RWPE2 (cell line): ENCODE data around the gene OR2L2.
"Not testable (repeated sequence)": the region's sequence is repeated elsewhere in the genome, so short reads cannot be mapped to it uniquely, and the experiment has no call there.

Experiments used
- ATAC-seq: fragments of 200-7000 bp; cut with Tn5 transposase; 3 replicates; pipeline ENCODE4 v1.9.1; 2021; ENCODE audit warnings: low read depth
- DNase-seq: peaks from one replicate; pipeline ENCODE4 v3.0.0-alpha.2; 2020; ENCODE audit warnings: low spot score
- H3K27ac ChIP-seq: fragments of 450-650 bp; 2 replicates; pipeline ENCODE4 v1.5.1; 2017; ENCODE audit warnings: mild to moderate bottlenecking; ENCODE audit not compliant: poor library complexity, severe bottlenecking
- H3K27me3 ChIP-seq: fragments of 250-450 bp; sonication (Bioruptor Pico); 2 replicates; pipeline ENCODE4 v1.5.1; 2021; ENCODE audit warnings: mild to moderate bottlenecking, moderate library complexity; ENCODE audit not compliant: insufficient read depth, poor library complexity, severe bottlenecking
- H3K36me3 ChIP-seq: fragments of 250-450 bp; sonication (Bioruptor Pico); 2 replicates; pipeline ENCODE4 v1.5.1; 2020; ENCODE audit warnings: low read depth, mild to moderate bottlenecking, moderate library complexity
- H3K4me1 ChIP-seq: fragments of 250-450 bp; sonication (Bioruptor Pico); 2 replicates; pipeline ENCODE4 v1.5.1; 2021; ENCODE audit warnings: mild to moderate bottlenecking, moderate library complexity; ENCODE audit not compliant: insufficient read depth, poor library complexity, severe bottlenecking
- H3K4me3 ChIP-seq: fragments of 250-450 bp; sonication (Bioruptor Pico); 2 replicates; pipeline ENCODE4 v1.5.1; 2021; ENCODE audit warnings: mild to moderate bottlenecking, moderate library complexity; ENCODE audit not compliant: severe bottlenecking
- H3K9me3 ChIP-seq: fragments of 250-450 bp; sonication (Bioruptor Pico); 2 replicates; pipeline ENCODE4 v1.5.1; 2021; ENCODE audit warnings: mild to moderate bottlenecking, moderate library complexity; ENCODE audit not compliant: severe bottlenecking
- TF ChIP-seq, protein P1 (sequence below): fragments of 450-650 bp; IDR thresholded peaks from one replicate; pipeline ENCODE4 v1.5.1; 2017; ENCODE audit warnings: mild to moderate bottlenecking, moderate library complexity; ENCODE audit not compliant: poor library complexity, severe bottlenecking

OR2L2 gene

DNA sequence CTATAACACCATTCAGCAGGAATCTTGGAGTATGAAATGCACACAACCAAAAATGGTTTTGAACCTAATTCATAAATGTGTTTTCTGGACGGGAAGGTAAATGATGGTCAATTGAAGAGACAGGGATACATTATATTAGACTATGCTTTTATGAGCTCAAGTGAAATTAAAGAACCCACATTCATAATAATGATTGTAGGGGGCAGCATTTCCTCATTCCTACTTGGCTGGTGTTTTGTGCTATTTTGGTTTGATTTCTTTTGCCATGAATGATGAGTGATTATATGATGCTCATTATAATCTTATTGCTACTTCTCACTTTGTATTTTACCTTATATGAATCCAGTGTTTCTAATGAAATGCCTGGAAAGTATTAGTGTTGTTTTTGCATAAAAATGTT, 17.1 kb downstream of the OR2L2 start:
- no peak overlapping the region for H3K27ac ChIP-seq
- no peaks in the 10 kb centered on the region for H3K4me1 ChIP-seq
- no peak for DNase-seq
- H3K9me3 ChIP-seq, result no peaks in the 10 kb centered on the region
- no peak for ATAC-seq
- no peaks in the 10 kb centered on the region for H3K27me3 ChIP-seq
- TF ChIP-seq, protein P1, sequence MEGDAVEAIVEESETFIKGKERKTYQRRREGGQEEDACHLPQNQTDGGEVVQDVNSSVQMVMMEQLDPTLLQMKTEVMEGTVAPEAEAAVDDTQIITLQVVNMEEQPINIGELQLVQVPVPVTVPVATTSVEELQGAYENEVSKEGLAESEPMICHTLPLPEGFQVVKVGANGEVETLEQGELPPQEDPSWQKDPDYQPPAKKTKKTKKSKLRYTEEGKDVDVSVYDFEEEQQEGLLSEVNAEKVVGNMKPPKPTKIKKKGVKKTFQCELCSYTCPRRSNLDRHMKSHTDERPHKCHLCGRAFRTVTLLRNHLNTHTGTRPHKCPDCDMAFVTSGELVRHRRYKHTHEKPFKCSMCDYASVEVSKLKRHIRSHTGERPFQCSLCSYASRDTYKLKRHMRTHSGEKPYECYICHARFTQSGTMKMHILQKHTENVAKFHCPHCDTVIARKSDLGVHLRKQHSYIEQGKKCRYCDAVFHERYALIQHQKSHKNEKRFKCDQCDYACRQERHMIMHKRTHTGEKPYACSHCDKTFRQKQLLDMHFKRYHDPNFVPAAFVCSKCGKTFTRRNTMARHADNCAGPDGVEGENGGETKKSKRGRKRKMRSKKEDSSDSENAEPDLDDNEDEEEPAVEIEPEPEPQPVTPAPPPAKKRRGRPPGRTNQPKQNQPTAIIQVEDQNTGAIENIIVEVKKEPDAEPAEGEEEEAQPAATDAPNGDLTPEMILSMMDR, result no peak
- no peaks in the 10 kb centered on the region for H3K36me3 ChIP-seq
- no peak overlapping the region for H3K4me3 ChIP-seq

DNA sequence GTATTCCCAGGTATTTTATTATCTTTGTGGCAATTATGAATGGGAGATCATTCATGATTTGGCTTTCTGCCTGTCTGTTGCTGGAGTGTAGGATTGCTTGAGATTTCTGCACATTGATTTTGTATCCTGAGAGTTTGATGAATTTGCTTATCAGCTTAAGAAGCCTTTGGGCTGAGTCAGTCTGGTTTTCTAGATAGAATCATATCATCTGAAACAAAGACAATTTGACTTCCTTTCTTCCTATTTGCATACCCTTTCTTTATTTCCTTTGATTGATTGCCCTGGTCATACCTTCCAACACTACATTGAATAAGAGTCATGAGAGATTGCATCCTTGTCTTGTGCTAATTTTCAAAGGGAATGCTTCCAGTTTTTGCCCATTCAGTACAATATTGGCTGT, 24.8 kb downstream of the OR2L2 start:
- no peaks in the 10 kb centered on the region for H3K9me3 ChIP-seq
- H3K27ac ChIP-seq, result no peak overlapping the region
- no peak overlapping the region for H3K4me3 ChIP-seq
- TF ChIP-seq, protein P1, result no peak
- H3K27me3 ChIP-seq, result no peaks in the 10 kb centered on the region
- no peaks in the 10 kb centered on the region for H3K36me3 ChIP-seq
- no peaks in the 10 kb centered on the region for H3K4me1 ChIP-seq
- ATAC-seq, result no peak
- DNase-seq, result no peak

DNA sequence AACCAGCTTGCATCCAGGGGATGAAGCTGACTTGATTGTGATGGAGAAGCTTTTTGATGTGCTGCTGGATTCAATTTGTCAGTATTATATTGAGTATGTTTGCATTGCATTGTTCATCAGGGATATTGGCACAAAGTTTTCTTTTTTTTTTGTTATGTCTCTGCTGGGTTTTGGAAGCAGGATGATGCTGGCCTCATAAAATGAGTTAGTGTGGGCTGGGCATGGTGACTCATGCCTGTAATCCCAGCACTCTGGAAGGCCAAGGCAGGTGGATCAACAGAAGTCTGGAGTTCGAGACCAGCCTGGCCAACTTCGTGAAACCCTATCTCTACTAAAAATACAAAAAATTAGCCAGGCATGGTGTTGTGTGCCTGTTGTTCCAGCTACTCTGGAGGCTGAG, 25.4 kb downstream of the OR2L2 start:
- Histone ChIP-seq H3K36me3 (no peaks in the 10 kb centered on the region), H3K27ac (no peak overlapping the region), H3K9me3 (no peaks in the 10 kb centered on the region), H3K27me3 (no peaks in the 10 kb centered on the region), H3K4me3 (no peak overlapping the region), H3K4me1 (no peaks in the 10 kb centered on the region)
- ATAC-seq (no peak), DNase-seq (no peak)
- TF ChIP-seq, protein P1, result no peak

DNA sequence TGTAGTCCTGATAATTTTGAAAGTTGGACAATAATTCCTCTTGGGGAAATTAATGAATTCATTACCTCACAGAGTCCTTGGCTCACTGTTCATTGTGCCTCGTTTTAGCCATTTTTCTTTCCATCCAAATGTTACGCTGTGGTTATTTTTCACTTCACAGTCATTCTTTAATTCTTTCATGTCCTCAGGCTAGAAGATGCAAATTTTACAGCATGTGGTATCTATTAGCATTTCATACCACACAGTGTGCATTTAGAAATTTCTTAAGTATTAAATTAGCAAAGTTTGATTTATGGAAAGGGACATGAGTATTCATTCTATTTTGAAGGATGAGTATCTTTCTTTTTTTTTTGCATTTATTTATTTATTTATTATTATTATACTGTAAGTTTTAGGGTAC, 35.2 kb downstream of the OR2L2 start:
- H3K4me3 ChIP-seq, result no peak overlapping the region
- no peaks in the 10 kb centered on the region for H3K9me3 ChIP-seq
- no peak overlapping the region for H3K27ac ChIP-seq
- ATAC-seq (no peak), DNase-seq (no peak)
- no peaks in the 10 kb centered on the region for H3K27me3 ChIP-seq
- no peaks in the 10 kb centered on the region for H3K36me3 ChIP-seq
- TF ChIP-seq, protein P1, result no peak
- H3K4me1 ChIP-seq, result no peaks in the 10 kb centered on the region

DNA sequence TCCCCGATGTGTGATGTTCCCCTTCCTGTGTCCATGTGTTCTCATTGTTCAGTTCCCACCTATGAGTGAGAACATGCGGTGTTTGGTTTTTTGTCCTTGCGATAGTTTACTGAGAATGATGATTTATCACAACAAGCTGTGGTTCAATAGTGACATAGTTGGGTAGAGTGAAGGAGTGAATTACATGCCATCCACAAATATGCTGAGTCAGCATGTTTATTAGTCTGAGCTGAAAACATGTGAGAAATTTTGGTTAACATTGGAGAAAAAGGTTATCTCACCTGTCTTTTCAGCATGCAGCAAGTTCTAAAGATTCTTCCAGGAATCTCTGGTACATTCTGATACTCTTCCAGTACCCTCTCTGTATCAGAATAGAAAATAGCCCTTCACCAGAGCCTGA, 35.7 kb downstream of the OR2L2 start:
- no peaks in the 10 kb centered on the region for H3K9me3 ChIP-seq
- no peak for ATAC-seq
- TF ChIP-seq, protein P1, result no peak
- H3K36me3 ChIP-seq, result no peaks in the 10 kb centered on the region
- no peak overlapping the region for H3K4me3 ChIP-seq
- no peak for DNase-seq
- H3K27ac ChIP-seq, result no peak overlapping the region
- H3K4me1 ChIP-seq, result no peaks in the 10 kb centered on the region
- no peaks in the 10 kb centered on the region for H3K27me3 ChIP-seq

DNA sequence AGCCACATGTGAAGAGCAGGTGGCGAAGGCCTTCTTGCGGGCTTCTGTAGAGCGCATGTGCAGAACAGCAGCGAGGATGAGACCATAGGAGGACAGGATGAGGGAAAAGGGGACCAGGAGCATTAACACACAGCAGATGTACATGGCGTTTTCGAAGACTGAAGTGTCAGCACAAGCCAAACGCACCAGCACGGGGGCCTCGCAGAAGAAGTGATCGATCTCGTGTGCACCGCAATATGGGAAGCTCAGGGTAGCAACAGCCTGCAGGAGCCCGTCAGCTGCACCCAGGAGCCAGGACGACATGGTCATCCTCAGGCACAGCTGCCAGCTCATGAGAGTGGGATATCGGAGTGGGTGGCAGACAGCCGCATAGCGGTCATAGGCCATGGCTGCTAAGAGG, 54.0 kb downstream of the OR2L2 start:
- H3K4me3 ChIP-seq, H3K4me1 ChIP-seq, H3K27ac ChIP-seq, H3K36me3 ChIP-seq, ATAC-seq, H3K27me3 ChIP-seq, H3K9me3 ChIP-seq, DNase-seq: not testable (repeated sequence)
